Stimulated activated CD4-positive, alpha-beta T cell treated with anti-CD3 and anti-CD28 coated beads, Interleukin-12 subunit alpha, Interleukin-12 subunit beta, amount 100 ng/mL, for 48 hours (primary cell): Measurements from ENCODE around the gene LHPP.
"Not testable (repeated sequence)": the region's sequence is repeated elsewhere in the genome, so short reads cannot be mapped to it uniquely, and the experiment has no call there.

Experiments
- DNase-seq, 3 donors: peaks; one replicate each; pipeline ENCODE4 v3.0.0-alpha.2; 2020; ENCODE audit warnings: low read depth in 2 of 3, low spot score in 1 of 3

LHPP gene

DNA sequence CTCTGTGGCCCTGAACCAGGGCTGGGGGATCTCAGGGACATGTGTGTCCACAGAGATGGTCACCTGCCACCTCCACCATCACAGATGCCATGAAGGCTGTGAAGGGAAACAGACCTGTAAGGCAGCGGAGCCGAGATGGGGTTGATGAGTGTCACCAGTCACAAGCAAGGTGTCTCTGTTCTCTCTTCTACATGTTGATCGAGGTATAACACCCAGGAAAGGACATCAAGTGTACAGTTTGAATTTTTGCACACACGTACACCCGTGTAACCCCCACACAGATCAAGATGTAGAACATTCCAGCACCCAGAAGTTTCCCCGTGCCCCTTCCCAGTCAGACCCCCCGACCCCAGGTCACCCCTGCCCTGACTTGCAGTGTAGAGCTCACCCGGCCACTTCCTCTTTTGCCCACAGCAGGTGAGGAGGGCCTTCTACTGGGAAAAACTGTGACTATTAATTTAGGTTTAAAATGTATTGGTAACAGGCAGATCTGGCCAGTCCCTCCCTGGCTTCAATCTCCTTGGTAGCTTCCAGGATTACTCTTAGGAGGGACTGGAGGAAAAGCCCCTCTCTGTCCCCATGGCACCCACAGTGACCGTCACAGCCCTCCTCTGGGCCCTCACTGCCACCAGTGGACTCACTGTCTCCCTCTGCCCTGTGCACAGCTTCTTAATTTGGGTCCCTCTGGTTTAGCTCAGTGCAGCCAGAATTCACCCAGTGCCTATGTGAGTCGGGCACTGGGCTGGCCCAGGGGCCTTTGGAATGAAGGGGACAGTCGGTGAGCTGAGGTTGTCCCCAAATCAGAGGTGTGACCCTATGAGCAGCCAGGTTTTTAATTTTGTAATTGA is 108.2 kb downstream of the LHPP start:
- no peak for DNase-seq

DNA sequence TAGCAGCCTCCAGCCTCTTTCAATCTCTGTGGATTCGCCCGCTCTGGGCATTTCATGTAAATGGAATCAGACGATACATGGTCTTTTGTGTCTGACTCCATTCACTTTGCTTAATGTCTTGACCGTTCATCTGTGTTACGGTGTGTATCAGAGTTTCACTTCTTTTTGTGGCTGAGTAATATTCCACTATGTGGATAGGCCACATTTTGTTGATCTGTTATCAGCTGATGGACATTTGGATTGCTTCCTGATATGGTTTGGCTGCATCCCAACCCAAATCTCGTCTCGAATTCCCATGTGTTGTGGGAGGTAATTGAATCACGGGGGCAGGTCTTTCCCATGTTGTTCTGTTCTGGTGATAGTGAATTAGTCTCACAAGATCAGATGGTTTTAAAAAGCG is 109.0 kb downstream of the LHPP start:
- DNase-seq: no peak

DNA sequence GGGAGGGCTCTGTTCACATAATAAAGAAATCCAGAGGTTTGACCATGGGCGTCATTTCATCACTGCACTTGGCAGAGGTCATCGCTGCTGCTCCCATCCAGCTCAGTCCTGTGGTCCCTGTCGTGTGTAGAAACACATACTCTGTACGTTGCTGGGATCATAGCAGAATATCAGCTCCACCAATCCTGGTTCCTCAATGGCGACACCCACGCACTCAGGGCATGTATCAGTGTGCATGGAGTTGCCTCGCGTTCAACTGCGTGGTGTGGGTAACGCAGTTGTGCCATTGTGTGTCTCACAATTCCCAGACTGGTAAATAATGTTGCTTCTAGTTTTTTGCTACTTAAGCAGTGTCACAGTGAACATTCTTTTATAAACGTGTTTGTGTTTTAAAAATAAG is 111.1 kb downstream of the LHPP start:
- DNase-seq: no peak

DNA sequence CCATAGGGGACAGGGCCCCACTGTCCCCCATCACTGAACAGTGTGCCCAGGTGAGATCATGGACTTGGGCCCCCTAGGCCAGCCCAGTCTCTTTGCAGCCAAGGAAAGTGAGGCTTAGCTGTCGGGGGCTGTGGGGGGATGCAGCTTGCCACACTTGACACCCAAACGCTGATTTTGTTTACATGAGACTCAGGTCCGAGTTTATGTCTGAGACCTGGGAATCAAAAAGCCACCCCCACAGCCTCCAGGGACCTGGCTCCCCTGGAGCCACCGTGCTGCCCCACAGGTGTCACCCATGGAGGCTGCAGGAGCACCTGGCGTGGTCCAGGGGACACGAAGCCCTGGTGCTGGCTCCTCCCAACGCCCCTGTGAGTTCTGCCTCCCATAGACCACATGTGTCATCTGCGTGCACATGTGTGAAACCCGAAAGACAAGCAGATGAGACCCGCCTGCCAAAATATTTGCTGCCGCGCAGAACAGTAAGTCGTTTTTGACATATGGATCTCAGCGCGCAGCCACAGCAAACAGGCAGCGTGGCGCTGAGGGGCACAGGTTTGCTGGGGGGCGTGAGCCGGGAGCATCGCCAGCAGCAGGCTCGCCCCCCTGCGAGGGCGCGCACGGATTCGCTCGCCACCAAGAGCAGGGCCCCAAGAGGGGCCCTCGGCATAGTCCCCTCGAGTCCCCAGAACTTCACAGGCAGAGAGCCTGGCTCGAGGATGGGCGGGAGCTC is 112.3 kb downstream of the LHPP start:
- no peak for DNase-seq

DNA sequence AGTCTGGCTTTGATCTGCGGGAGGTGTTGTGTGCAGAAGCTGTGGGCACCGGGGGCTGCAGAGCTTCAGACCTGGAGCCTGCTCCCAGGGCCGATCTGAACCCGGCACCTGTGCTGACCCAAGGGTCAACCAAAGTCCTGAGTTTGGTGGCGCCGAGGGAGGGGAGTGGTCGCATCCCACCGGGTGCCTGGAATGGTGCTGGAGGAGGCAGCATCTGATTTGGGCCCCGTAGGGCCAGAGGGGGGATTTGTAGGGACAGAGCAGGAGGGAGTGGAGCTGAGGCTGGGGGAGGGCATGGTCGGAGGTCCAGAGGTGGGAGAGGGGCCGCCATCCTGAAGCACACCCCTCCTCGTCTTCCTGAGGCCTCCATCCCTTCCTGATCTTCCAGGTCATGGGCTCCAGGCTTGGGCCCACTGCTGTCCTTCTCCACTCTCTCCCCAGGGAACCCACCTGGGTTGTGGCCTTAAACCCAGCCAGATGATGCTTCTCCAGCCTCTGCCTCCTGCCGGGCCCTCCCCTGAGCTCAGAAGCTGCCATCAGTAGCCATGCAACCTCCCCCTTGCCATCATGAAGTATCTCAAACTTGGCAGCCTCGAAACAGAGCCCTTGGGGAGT is 112.9 kb downstream of the LHPP start:
- no peak for DNase-seq

DNA sequence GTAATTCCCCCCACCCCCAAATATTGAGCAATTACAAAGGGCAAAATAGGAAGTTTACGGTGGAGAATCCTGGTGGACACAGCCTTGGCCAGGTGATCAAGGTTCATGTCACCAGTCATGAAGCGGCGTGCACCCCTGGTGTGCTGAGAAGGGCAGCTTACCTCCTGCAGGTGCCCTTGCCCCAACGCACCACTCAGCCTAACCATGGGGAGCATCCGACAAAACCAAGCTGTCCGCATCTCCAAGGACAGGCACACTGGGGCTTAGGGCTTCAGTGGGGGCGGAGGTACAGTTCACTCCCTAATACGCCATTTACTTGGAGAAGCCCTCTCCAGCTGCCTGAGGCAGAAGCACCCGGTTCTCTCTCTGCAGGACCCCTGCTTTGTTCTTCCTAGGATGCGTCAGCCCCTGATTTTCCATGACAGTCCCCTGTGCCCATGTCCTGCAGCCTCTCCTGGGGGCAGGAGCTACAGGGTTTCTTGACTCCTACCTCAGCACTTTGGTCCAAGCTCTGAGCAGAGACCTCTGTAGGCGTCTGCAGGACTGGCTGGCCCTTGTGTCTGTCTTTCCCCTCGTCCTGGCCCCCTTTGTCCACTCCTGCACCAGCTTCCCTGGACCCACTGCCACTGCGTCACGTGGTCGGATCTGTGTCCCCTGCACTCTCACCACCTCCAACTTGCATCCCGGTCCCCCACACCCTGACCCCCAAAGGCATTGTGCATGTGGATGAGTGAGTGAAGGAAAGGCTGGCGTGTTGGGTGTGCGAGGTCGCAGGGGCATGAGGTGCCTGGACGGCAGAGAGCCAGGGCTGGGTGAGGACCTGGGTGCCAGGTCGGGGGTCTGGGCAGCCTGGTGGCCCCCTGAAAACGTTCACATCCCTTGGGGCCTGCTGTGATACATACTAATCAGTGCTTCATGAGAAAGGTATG is 113.7 kb downstream of the LHPP start:
- no peak for DNase-seq

DNA sequence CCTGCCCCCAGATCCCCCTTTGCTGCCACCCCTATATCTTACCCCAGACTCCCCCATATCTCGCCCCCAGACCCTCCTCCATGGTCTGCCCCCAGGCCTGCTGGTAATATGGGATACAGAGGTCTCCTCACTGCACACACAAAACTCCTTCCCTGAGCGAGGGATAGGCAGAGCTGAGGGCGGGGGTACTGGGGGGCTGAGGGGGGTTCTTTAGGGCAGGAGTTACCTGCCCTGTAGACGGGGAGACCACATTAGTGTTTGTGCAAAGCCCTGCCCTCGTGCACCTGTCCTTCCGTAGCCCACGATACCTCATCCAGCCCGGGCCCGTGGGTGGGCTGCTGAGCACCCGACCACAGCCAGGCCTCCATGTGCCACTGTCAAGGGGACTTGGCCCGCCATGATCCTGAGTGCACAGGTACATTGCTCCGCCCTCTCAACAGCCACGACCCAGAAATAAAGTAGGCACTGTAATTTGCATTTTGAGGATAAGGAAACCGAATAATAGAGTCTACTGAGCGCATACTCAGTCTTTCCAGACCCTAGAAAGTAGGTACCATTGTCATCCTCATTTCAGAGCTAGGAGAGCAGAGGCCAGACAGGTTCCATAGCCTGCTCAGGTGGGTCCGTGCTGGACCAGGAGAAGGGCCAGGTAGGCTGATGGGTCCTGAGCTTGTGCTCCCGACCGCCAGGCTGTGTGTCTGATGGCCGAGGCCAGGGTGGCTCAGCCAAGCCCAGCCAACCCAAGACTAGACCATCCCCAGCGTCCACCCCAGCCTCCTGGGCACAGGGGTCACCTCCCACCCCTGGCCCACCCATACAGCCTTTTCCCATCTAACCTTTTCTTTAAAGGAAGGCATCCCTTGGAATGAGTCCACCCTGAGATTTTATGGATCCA is 115.2 kb downstream of the LHPP start:
- no peak for DNase-seq

DNA sequence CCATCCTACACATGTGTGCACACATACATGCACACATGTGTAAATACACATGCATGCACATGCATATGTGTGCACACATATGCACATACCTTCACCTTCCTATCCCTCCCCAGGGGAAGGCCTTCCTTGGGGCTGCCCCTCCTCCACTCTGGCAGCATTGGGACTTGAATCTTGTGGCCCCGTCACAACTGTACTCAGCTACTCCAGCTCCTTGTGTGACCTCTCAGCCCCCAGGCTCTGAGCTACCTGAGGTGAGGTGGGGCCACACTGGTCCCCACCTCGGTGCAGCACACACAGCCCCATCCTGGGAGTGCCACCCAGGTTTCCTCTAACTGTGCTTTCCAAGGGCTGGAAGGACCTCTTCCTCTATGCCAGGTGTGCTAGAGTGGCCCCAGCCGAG is 116.0 kb downstream of the LHPP start:
- no peak for DNase-seq

DNA sequence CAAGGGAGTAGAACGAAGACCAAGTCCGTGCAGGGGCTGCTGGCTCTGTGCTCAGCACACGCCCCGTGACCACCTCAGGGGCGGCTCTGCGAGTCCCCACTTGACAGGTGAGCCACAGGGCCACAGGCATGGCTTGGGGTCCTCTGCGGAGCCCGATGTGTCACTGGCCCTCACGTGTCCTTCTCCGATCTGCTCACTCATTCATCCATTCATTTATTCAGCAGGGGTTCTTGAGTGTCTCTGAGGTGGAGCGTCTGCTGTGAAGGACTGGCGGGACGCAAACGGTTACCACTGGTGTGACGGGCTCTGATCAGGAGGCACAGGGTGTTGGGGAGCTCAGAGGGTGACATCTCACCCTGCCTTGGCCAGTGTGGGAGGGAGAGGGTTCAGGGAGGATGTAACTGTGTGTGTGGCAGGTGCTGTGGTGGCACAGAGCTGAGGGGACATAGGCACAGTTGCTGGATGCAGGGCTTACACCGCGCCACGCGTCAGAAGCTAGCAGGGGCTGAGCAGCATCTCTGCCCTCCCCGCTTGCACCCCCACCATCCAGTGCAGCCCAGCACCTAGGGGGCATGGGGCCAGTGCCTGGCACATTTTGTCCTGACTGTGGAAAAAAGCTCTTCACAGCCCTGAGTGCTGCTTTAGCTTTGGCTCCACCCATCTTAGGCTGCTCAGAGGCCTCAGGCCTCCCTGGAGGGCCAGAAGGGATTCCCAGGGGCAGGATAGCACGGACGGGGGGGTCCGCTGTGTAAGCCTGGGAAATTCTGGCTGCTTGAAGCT is 116.8 kb downstream of the LHPP start:
- no peak for DNase-seq

DNA sequence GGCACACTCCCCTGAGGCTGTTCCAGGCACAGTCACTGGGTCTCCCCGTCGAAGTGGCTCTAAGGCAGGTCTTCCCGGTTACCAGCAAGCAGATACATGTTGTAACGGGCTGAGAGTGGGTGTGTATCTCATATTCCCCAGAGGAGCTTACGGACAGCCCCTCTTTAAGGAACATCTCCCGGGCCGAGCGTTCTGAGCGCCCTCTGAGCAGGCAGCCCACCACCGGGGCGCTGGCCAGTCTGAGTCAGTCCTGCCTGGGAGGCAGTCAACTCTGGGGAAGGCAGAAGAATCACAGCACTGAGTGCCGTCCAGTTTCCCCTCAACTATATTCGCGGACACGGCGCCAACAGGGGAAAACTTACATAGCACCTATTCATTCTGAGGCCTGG is 117.4 kb downstream of the LHPP start:
- no peak for DNase-seq

DNA sequence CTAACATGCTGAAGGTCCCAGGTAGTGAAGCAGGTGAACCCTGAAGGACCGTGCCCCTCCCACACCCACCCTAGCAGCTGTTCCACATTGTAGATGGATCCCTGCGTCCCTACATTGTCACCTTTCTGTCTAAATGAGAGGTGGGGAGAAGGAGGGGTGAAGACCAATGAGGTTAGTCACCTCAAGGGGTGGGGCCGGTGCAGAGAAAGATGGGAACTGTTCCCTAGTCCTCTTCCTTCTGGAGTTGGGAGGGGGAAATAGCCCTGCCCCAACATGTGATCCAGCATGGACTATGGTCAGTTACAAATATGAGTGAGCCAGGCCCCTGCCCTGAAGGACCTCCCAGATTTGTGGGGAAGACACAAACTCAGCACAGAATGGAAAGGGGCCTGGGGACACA is 124.5 kb downstream of the LHPP start:
- no peak for DNase-seq

DNA sequence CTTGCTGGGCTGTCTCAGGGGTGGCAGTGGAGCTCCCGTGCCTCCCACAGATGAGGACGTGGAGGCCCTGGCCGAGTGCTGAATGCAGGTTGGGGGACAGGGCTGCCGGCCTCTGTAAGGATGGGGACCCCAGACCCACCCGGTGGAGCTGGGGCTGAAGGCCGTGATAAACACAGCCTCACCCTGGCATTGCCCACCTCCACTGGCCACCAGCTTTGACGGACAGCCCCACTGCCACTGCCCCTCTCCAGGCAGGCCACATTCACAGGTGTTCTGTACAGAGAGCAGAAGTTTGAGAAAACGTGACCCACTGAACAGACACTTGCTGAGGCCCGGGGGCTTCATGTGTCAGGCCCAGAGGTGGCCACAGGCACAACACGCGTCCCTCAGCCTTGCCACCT is 126.2 kb downstream of the LHPP start:
- DNase-seq: no peak

DNA sequence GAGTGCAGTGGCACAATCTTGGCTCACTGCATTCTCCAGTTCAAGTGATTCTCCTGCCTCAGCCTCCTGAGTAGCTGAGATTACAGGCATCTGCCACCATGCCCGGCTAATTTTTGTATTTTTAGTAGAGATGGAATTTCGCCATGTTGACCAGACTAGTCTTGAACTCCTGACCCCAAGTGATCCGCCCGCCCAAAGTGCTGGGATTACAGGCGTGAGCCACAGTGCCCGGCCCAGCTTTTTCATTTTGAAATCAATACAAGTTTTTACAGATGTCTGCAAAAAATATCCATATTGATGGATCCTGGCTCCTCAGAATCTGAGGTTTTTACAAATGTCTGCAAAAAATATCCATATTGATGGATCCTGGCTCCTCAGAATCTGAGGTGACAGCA is 126.7 kb downstream of the LHPP start:
- not testable (repeated sequence) for DNase-seq

DNA sequence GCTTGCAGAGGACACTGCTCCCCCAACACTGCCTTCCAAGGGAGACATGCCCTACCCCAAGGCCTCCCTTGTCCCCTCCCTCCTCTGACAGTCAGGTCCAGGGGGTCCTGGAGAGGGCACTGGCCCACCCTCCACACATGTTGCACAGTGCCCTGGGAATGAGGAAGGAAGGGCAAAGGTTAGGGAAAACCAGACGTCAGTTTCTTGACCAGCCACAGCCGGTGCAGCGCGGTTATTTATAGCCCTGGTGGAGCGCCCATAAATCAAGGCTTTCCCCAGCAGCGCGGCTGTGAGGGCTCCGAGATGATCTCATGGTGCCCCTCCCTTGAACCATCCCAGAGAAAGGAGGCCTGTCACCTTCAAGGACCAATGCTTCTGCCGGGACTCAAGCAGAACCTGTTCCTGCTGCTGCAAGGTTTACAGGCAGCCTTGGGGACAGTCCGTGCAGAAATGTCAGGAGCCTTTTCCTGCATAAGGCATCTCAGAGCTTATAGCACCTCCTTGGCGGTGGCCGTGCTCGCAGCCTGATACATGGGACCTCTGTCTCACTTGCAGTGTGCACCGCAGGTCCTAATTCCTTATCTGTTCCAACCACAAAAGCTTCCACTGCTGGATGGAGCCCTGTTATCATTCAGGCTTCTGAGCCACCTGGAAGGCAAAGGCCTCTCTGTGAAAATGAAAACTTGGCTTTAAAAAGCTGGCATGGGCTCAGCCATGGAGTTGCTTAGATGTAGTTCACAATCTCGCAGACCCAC is 127.3 kb downstream of the LHPP start:
- no peak for DNase-seq

DNA sequence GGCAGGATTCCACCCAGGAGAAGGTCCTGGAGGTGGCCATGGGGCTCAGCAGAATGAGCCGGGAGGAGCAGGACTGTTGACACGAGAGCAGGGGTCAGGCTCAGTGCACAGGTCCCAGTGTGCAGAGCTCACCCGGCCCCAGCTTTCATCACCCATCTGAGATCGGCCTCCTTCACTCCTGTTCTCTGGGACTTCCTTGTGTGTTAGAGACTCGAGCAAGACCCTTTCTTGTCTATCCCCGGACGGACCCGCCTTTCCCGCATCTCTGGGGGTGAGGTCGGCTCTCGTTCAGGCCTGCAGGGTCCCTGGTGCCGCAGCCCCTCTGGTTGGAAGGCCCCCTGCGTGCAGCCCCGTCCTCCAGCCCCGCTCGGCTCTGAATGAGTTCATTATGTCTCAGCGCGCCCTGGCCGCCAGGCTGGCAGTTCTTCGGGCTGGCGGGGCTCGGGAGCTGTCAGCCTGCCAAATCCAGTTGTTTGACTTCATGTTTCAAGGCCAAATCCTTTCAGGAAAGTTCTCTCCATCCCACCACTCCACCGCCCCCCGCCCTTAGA is 127.9 kb downstream of the LHPP start:
- DNase-seq: no peak

DNA sequence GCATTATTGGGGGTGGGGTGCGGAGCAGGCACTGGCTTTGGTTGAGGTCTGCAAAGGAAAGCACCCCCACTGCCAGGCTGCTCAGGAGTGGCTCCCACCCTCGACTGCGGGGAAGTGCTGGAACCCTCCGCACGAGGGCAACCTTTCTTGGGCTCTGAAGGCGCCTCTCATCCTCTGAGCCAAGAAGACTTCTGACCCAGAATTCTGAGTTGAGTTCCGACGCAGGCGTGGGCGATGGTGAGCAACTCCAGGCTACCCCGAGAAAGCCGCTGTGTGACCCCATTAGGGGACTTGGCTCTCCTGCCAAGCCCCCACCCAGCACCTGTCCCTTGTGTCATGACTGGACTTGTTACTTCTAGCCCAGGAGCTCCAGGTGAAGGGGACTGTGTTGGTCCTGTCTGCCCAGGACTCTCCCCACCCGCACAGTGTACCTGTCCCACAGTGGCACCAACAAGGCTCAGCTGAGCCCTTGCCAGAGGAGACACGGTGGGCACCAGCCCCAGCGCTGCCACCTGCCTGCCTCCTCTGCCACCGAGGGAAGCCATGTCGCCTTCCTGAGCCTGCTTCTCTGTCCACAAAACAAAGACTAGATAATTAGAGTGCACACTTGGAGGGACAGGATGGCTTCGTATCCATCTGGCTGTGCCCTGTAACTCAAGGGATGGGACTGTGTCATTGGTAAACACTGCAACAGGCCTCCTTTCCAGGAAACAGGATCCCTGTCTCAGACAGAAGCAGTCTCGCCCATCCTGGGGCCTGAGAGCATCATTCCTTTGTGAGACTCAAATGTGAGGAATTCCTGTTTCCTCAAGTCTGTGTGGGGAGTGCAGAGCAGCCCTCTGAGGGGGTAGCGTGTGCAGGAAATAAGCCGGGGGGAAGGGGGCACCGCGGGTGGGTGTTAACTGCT is 128.8 kb downstream of the LHPP start:
- no peak for DNase-seq

DNA sequence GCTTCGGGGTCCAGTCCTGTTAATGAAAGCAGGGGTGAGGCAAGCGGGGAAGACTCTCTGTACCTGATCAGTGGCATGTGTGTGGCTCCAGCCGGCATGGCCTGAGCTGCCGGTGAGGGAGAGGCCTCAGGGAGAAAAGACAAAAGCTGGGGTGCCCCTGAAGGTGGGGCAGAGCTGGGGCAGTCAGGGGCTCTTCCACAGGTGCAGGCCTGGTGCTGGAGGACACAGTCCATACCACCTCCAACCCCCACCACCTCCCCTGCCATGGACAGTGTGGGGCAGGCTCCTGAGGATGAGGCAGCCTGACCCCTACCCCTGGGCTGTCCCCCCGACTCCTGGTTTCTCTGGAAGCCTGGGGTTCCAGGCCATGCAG is 129.5 kb downstream of the LHPP start:
- no peak for DNase-seq
